Measurements from ENCODE around the gene KLF7. TPM values are rescaled to one million over a fixed set of nuclear protein-coding genes. Genes with fewer than 3 reads are reported as not detected.

KLF7 gene
- total RNA-seq, 1 experiment from 2014 or later, result 32.2 TPM

DNA sequence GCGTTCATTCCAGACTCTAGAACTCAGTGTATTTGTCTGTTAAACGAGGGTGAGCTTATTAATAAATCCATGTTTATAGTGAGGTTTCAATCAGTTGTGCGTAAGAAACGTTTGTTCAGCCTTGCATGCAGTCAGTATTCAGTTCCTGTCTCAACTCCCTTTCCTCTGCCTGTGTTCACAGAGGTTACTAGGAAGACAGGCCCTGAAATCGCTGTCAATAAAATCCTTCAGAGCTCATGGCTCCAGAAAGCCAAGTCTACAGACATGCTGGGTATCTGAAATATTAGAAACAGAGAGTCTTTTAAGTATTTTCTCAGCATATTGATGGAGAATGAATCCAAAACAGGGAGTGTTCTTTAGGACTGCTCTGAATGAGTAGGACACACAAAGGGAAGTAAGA, 75.4 kb downstream of the KLF7 start:
- Histone ChIP-seq H3K23ac (ENCODE audit: insufficient read length, low read depth, low read length) (no peak overlapping the region), H3K23me2 (ENCODE audit: insufficient read length, low read depth, low read length, poor library complexity, severe bottlenecking) (no peaks in the 10 kb centered on the region), H3K79me1 (ENCODE audit: insufficient read depth, low read depth, low read length, poor library complexity, severe bottlenecking) (no peaks in the 10 kb centered on the region), H3K27ac (ENCODE audit: insufficient read length, low read depth, low read length) (no peak overlapping the region), H2BK5ac (ENCODE audit: insufficient read length, low read length) (no peak overlapping the region), H2BK120ac (ENCODE audit: low read depth, low read length, poor library complexity, severe bottlenecking) (no peak overlapping the region), H4K20me1 (ENCODE audit: control insufficient read depth, insufficient read depth, insufficient read length) (no peaks in the 10 kb centered on the region), H2BK15ac (ENCODE audit: low read depth, low read length) (no peak overlapping the region), H3K4me2 (ENCODE audit: insufficient read depth, insufficient read length, low read length) (no peak overlapping the region), H3K4ac (ENCODE audit: low read depth, low read length) (no peak overlapping the region), H3K56ac (ENCODE audit: insufficient read length, low read depth, low read length) (no peak overlapping the region), H4K8ac (replicated peaks; ENCODE audit: insufficient read length, low read depth, low read length) (no peak overlapping the region), H3K27me3 (ENCODE audit: insufficient read depth, low read length) (no peaks in the 10 kb centered on the region), H2AK5ac (ENCODE audit: insufficient read length, low read length) (no peak overlapping the region), H3K4me1 (ENCODE audit: insufficient read depth, low read length) (peaks cover 20% of the 10 kb centered on the region), H3K18ac (ENCODE audit: insufficient read length, low read depth, low read length) (no peak overlapping the region), H3K9ac (ENCODE audit: extremely low read depth, insufficient read length, low read length) (no peak overlapping the region), H4K91ac (ENCODE audit: insufficient read length, low read depth, low read length) (no peak overlapping the region), H2BK20ac (ENCODE audit: low read depth, low read length, poor library complexity, severe bottlenecking) (no peak overlapping the region), H4K5ac (ENCODE audit: insufficient read length, low read depth, low read length) (no peak overlapping the region), H3K9me3 (ENCODE audit: control insufficient read depth, low read depth, low read length) (no peaks in the 10 kb centered on the region), H3K79me2 (ENCODE audit: insufficient read depth, low read length) (peaks cover 3% of the 10 kb centered on the region; the same call in 1 of the 2 replicates), H2BK12ac (ENCODE audit: insufficient read length, low read depth, low read length) (no peak overlapping the region), H2AFZ (ENCODE audit: low read length) (no peak overlapping the region), H3T11ph (ENCODE audit: low read length) (no peak overlapping the region), H3K14ac (ENCODE audit: insufficient read depth, low read length) (no peak overlapping the region)
- Mint-ChIP-seq H3K4me1 (peaks cover 59 to 68% of the 10 kb centered on the region in 2 experiments), H3K27ac (peak overlapping the region in 2 of 3 experiments; percentile 35 to 72; a peak in 4 of 7 replicates), H3K4me3 (no peak overlapping the region), H3K9me3 (no peaks in the 10 kb centered on the region), H3K36me3 (ENCODE audit: insufficient read depth in 1 of 3, low read depth in 3 of 3) (peaks cover 9 to 23% (median 15%) of the 10 kb centered on the region in 3 experiments), H3K27me3 (ENCODE audit: low read depth) (no peaks in the 10 kb centered on the region)
- no CpG with 5 or more reads among the region's 5 CpGs for WGBS (ENCODE audit: extremely low coverage, insufficient read length, low lambda C conversion rate)
- no peak for DNase-seq
- TF ChIP-seq, protein P1, sequence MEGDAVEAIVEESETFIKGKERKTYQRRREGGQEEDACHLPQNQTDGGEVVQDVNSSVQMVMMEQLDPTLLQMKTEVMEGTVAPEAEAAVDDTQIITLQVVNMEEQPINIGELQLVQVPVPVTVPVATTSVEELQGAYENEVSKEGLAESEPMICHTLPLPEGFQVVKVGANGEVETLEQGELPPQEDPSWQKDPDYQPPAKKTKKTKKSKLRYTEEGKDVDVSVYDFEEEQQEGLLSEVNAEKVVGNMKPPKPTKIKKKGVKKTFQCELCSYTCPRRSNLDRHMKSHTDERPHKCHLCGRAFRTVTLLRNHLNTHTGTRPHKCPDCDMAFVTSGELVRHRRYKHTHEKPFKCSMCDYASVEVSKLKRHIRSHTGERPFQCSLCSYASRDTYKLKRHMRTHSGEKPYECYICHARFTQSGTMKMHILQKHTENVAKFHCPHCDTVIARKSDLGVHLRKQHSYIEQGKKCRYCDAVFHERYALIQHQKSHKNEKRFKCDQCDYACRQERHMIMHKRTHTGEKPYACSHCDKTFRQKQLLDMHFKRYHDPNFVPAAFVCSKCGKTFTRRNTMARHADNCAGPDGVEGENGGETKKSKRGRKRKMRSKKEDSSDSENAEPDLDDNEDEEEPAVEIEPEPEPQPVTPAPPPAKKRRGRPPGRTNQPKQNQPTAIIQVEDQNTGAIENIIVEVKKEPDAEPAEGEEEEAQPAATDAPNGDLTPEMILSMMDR (conservative IDR thresholded peaks at IDR 0.05), result no peak
